IMR-90 (cell line): ENCODE measurements around the gene NTPCR.
A peak's percentile ranks its signal among the peaks of the same experiment; 100 is the strongest.

Experiments
- BHLHE40 ChIP-seq: fragments of 150-350 bp; IDR thresholded peaks from 2 replicates; pipeline ENCODE4 v1.6.1; 2016; ENCODE audit warnings: mild to moderate bottlenecking, low read depth, low read length
- CEBPB ChIP-seq: IDR thresholded peaks from 2 replicates; pipeline ENCODE4 v1.6.1; 2012; ENCODE audit warnings: low read depth, low read length, improper control_type of control experiment
- CHD1 ChIP-seq: IDR thresholded peaks from 2 replicates; pipeline ENCODE4 v1.6.1; 2012; ENCODE audit warnings: low read depth, low read length, improper control_type of control experiment
- CTCF ChIP-seq: conservative IDR thresholded peaks from 2 replicates; pipeline ENCODE4 v1.5.1; 2012; ENCODE audit warnings: mild to moderate bottlenecking, low read depth, low read length, improper control_type of control experiment
- FOS ChIP-seq: fragments of 150-350 bp; IDR thresholded peaks from 2 replicates; pipeline ENCODE4 v1.6.1; 2016; ENCODE audit warnings: low read depth, low read length
- MAZ ChIP-seq: IDR thresholded peaks from 2 replicates; pipeline ENCODE4 v1.6.1; 2012; ENCODE audit warnings: low read depth, mild to moderate bottlenecking, low read length, improper control_type of control experiment, moderate library complexity, borderline replicate concordance
- MXI1 ChIP-seq: IDR thresholded peaks from 2 replicates; pipeline ENCODE4 v1.6.1; 2012; ENCODE audit warnings: low read depth, mild to moderate bottlenecking, low read length, moderate library complexity, borderline replicate concordance
- NFE2L2 ChIP-seq: fragments of 150-350 bp; IDR thresholded peaks from 2 replicates; pipeline ENCODE4 v1.6.1; 2016; ENCODE audit warnings: low read depth, mild to moderate bottlenecking, low read length
- POLR2A ChIP-seq: IDR thresholded peaks from 2 replicates; pipeline ENCODE4 v1.6.1; 2012; ENCODE audit warnings: mild to moderate bottlenecking, low read depth, low read length
- RAD21 ChIP-seq: IDR thresholded peaks from 2 replicates; pipeline ENCODE4 v1.6.1; 2012; ENCODE audit warnings: low read length, improper control_type of control experiment
- RFX5 ChIP-seq: IDR thresholded peaks from 2 replicates; pipeline ENCODE4 v1.8.0; 2012; ENCODE audit warnings: low read depth, mild to moderate bottlenecking, low read length, moderate library complexity
- SMC3 ChIP-seq: fragments of 150-350 bp; IDR thresholded peaks from 2 replicates; pipeline ENCODE4 v1.6.1; 2016; ENCODE audit warnings: low read depth, mild to moderate bottlenecking, antibody characterized with exemption, low read length, moderate library complexity
- USF2 ChIP-seq: fragments of 150-350 bp; IDR thresholded peaks from 2 replicates; pipeline ENCODE4 v1.6.1; 2017; ENCODE audit warnings: mild to moderate bottlenecking, antibody characterized with exemption, low read length, low read depth

GRCh38 chr1:232952514-232953499 is 2.4 kb downstream of the NTPCR start:
- TF ChIP-seq CTCF (peak; percentile 57), RFX5 (no peak), SMC3 (peak; percentile 33; the same call in 1 of the 2 replicates), POLR2A (no peak), NFE2L2 (no peak), RAD21 (peak; percentile 50), MXI1 (no peak), MAZ (no peak), CHD1 (no peak), USF2 (no peak), BHLHE40 (no peak), FOS (no peak), CEBPB (no peak)
